CD4-positive, alpha-beta T cell treated with Interleukin-6 at 100 ng/mL for 8 hours (primary cell): Measurements from ENCODE around the gene ABCA1.
A peak's percentile ranks its signal among the peaks of the same experiment; 100 is the strongest.

ENCODE experiments used
- DNase-seq: peaks from one replicate; pipeline ENCODE4 v3.0.0-alpha.2; 2020; ENCODE audit warnings: mixed read lengths, low spot score

ABCA1 gene

GRCh38 chr9:104748359-104749031 is 179.5 kb downstream of the ABCA1 start:
- peak; percentile 1 for DNase-seq

GRCh38 chr9:104747565-104748358 is 180.2 kb downstream of the ABCA1 start, which contains the start of gene NIPSNAP3A:
TSS of gene NIPSNAP3A (plus strand) at chr9:104747683. CDS start at chr9:104747793, 110 bp downstream.
- peak; percentile 85 for DNase-seq

DNA sequence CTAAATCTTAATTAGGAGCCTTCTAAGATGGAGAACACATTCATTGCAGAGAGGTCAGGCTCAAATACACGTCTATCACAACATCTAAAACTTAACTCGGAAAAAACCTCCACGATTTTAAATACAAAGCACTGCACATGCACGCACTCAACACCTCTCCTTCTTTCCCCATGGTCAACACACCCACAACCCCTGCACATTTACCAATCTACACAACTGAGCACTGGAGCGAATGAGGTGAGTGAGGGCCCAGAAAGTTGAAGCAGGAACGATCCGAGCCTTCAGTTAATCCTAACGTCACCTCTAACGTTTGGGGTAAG is 180.8 kb downstream of the ABCA1 start:
- no peak for DNase-seq

GRCh38 chr9:104746798-104747197 is 181.2 kb downstream of the ABCA1 start:
- DNase-seq: no peak

DNA sequence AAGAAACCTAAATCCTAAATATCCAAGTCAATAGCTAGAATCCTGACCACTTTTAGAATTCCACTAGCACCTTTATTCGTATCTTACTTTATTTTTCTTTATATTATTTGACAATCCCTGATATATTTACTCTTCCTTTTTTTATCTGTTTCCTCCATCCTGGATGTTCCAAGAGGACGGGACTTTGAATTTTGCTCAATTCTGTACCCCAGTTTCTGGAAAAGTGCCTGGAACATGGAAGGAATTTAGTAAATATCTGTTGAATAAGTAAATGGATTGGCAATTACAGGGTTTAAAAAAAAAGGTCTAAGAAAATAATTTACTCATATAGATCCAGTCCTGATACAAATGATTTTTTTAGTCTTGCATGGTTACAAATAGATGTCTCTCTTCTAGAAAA is 181.7 kb downstream of the ABCA1 start:
- DNase-seq: no peak

DNA sequence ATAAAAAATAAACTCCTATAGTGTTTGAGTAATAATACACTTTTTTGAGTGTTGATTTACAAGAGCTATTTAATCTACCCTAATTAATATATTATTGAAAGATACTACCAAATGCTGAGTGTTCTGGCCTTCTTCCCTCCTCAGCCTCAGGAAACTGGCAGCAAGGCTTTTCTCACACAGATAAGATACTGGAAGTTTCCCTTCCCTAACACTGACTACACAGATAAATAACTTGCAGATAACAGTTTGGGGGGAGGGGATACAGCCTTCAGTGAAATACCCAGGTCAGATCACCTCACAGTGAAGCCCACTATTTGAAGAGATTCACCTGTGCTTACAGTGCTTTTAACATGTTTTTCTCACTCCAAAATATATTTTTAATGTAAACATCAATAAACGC is 182.1 kb downstream of the ABCA1 start:
- no peak for DNase-seq

DNA sequence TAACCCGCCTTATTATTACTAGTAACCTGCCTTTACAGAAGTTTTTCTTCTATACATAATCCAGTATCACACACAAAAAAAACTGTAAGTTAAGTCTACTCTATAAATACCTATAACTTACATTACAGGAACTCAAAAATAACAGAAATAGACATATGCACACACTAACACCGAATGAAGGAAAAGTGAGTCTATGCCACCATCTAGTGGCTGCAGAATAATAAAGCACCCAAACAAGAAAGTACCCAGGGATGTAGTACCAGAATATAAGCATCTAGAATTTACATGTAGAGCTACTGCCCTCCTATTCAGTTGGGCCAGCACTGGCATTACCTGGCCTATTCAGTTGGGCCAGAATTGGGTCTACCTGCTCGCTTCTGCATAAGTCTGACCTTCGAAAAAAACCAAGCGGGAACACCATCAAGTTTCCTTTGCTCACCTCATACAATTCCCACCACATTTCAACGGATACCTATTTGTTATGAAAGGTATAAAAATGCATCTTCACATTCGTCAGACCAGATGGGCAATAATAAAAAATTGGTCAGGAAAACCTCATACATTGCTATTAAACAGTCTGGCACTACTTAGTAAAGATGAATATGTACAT is 184.5 kb downstream of the ABCA1 start:
- DNase-seq: peak; percentile 56

DNA sequence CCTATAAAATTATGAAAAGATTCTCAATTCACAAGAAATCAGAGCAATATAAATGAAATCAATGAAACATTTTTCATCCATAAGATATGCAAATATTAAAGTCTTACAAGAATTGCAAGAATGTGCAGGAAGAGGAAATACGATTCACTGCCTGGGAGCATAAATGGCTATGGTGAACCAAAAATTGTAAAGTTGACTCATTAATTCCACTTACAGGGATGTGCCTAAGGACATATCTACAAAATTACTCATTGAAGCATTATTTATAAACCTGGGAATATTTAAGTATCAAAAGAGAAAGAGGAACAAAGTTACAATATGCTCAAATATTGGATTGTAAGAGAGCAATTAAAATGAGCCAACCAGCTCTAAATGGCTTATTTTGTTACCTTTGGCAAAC is 187.3 kb downstream of the ABCA1 start:
- no peak for DNase-seq

DNA sequence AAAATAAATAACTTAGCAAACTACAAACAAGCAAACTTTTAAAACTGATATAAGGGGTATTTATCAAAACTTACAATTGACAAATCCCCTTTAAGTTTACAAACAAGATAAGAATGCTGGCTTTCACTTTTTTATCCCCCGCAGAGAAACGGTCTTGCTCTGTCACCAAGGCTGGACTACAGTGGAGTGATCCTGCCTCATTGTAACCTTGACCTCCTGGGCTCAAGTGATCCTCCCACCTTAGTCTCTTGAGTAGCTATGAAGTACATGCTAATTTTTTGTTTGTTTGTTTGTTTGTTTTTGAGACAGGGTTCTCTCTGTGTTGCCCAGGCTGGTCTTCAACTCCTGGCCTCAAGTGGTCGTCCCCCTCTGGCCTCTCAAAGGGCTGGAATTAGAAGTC is 189.5 kb downstream of the ABCA1 start:
- no peak for DNase-seq
